Memory B cell (primary cell): ENCODE data around the gene TMEM272.

Experiments used
- ATAC-seq: fragments of 150-1000 bp; cut with Tn5 transposase; 2 replicates; pipeline ENCODE4 v1.10.0; 2021; ENCODE audit warnings: low read depth, mild to moderate bottlenecking, moderate library complexity
- DNase-seq, 2 donors: peaks; one replicate each; pipeline ENCODE4 v3.0.0; 2022; ENCODE audit warnings: low spot score in 2 of 2
- H3K27ac Mint-ChIP-seq: one replicate; pipeline ENCODE4 v1.8.0; 2022; ENCODE audit warnings: mild to moderate bottlenecking, moderate library complexity, mixed read lengths
- H3K27me3 Mint-ChIP-seq: one replicate; pipeline ENCODE4 v1.8.0; 2022; ENCODE audit warnings: mixed read lengths
- H3K36me3 Mint-ChIP-seq: one replicate; pipeline ENCODE4 v1.8.0; 2022; ENCODE audit warnings: mild to moderate bottlenecking, mixed read lengths
- H3K4me1 Mint-ChIP-seq: one replicate; pipeline ENCODE4 v1.8.0; 2022; ENCODE audit warnings: mixed read lengths
- H3K4me3 Mint-ChIP-seq: one replicate; pipeline ENCODE4 v1.8.0; 2022; ENCODE audit warnings: mild to moderate bottlenecking, moderate library complexity, mixed read lengths
- H3K9me3 Mint-ChIP-seq: one replicate; pipeline ENCODE4 v1.8.0; 2022; ENCODE audit warnings: mixed read lengths

Gene TMEM272

GRCh38 chr13:51844862-51845573 lies at the start of gene TMEM272:
TSS of gene TMEM272 (minus strand) at chr13:51845177. CDS start at chr13:51838530, 6,647 bp downstream.
- no peak within 1 kb of the TSS for H3K27ac Mint-ChIP-seq
- H3K27me3 Mint-ChIP-seq, result peaks cover 8% of the 10 kb centered on the region
- no peak within 1 kb of the TSS for H3K4me3 Mint-ChIP-seq
- DNase-seq (peak; percentile 46 to 50), ATAC-seq (peak; percentile 54)
- H3K4me1 Mint-ChIP-seq, result peaks cover 2% of the 10 kb centered on the region
- no peaks in the 10 kb centered on the region for H3K9me3 Mint-ChIP-seq
- H3K36me3 Mint-ChIP-seq, result no peaks in the 10 kb centered on the region

- Mint-ChIP-seq H3K27me3 (peaks cover 7% of the 10 kb centered on the region), H3K36me3 (peaks cover under 1% of the 10 kb centered on the region), H3K4me1 (no peaks in the 10 kb centered on the region), H3K4me3 (no peak overlapping the region), H3K27ac (no peak overlapping the region), H3K9me3 (no peaks in the 10 kb centered on the region)
- ATAC-seq, result no peak
- DNase-seq, result no peak
Measured at GRCh38 chr13:51894239-51894638, 49.3 kb upstream of the TMEM272 start.

GRCh38 chr13:51892657-51893056 lies 47.7 kb upstream of the TMEM272 start:
- Mint-ChIP-seq H3K27ac (no peak overlapping the region), H3K27me3 (peaks cover 9% of the 10 kb centered on the region), H3K4me1 (no peaks in the 10 kb centered on the region), H3K4me3 (no peak overlapping the region), H3K9me3 (no peaks in the 10 kb centered on the region), H3K36me3 (peaks cover 2% of the 10 kb centered on the region)
- no peak for DNase-seq
- no peak for ATAC-seq

- no peak for ATAC-seq
- Mint-ChIP-seq H3K36me3 (peaks cover 3% of the 10 kb centered on the region), H3K27ac (no peak overlapping the region), H3K9me3 (peaks cover 7% of the 10 kb centered on the region), H3K4me3 (no peak overlapping the region), H3K4me1 (no peaks in the 10 kb centered on the region), H3K27me3 (peaks cover 4% of the 10 kb centered on the region)
- no peak for DNase-seq
Measured at GRCh38 chr13:51887468-51887867, 42.5 kb upstream of the TMEM272 start.

GRCh38 chr13:51885651-51886050 lies 40.7 kb upstream of the TMEM272 start:
- peaks cover 2% of the 10 kb centered on the region for H3K27me3 Mint-ChIP-seq
- no peaks in the 10 kb centered on the region for H3K4me1 Mint-ChIP-seq
- peaks cover 5% of the 10 kb centered on the region for H3K36me3 Mint-ChIP-seq
- no peak for ATAC-seq
- H3K9me3 Mint-ChIP-seq, result peaks cover 12% of the 10 kb centered on the region
- no peak overlapping the region for H3K27ac Mint-ChIP-seq
- DNase-seq, result no peak
- no peak overlapping the region for H3K4me3 Mint-ChIP-seq

GRCh38 chr13:51883226-51883600 lies 38.2 kb upstream of the TMEM272 start:
- peaks cover under 1% of the 10 kb centered on the region for H3K27me3 Mint-ChIP-seq
- no peak for DNase-seq
- no peak overlapping the region for H3K4me3 Mint-ChIP-seq
- H3K4me1 Mint-ChIP-seq, result no peaks in the 10 kb centered on the region
- H3K27ac Mint-ChIP-seq, result no peak overlapping the region
- peaks cover 3% of the 10 kb centered on the region for H3K36me3 Mint-ChIP-seq
- H3K9me3 Mint-ChIP-seq, result peaks cover 12% of the 10 kb centered on the region
- ATAC-seq, result no peak

GRCh38 chr13:51882570-51883225 lies 37.7 kb upstream of the TMEM272 start:
- peaks cover 3% of the 10 kb centered on the region for H3K36me3 Mint-ChIP-seq
- ATAC-seq (no peak), DNase-seq (no peak)
- no peaks in the 10 kb centered on the region for H3K27me3 Mint-ChIP-seq
- H3K4me3 Mint-ChIP-seq, result no peak overlapping the region
- no peak overlapping the region for H3K27ac Mint-ChIP-seq
- no peaks in the 10 kb centered on the region for H3K4me1 Mint-ChIP-seq
- peaks cover 12% of the 10 kb centered on the region for H3K9me3 Mint-ChIP-seq

- no peaks in the 10 kb centered on the region for H3K27me3 Mint-ChIP-seq
- no peaks in the 10 kb centered on the region for H3K4me1 Mint-ChIP-seq
- peaks cover 12% of the 10 kb centered on the region for H3K9me3 Mint-ChIP-seq
- DNase-seq, result no peak
- peaks cover 3% of the 10 kb centered on the region for H3K36me3 Mint-ChIP-seq
- ATAC-seq, result no peak
- H3K4me3 Mint-ChIP-seq, result no peak overlapping the region
- no peak overlapping the region for H3K27ac Mint-ChIP-seq
Measured at GRCh38 chr13:51881296-51881695, 36.3 kb upstream of the TMEM272 start.

- no peaks in the 10 kb centered on the region for H3K4me1 Mint-ChIP-seq
- peak overlapping the region; percentile 40 for H3K27ac Mint-ChIP-seq
- no peaks in the 10 kb centered on the region for H3K27me3 Mint-ChIP-seq
- no peak overlapping the region for H3K4me3 Mint-ChIP-seq
- peaks cover 10% of the 10 kb centered on the region for H3K9me3 Mint-ChIP-seq
- DNase-seq (no peak), ATAC-seq (no peak)
- peaks cover 3% of the 10 kb centered on the region for H3K36me3 Mint-ChIP-seq
Measured at GRCh38 chr13:51879133-51879532, 34.2 kb upstream of the TMEM272 start.

GRCh38 chr13:51874651-51875050 lies 29.7 kb upstream of the TMEM272 start:
- ATAC-seq (no peak), DNase-seq (no peak)
- H3K36me3 Mint-ChIP-seq, result no peaks in the 10 kb centered on the region
- no peak overlapping the region for H3K4me3 Mint-ChIP-seq
- no peaks in the 10 kb centered on the region for H3K4me1 Mint-ChIP-seq
- no peaks in the 10 kb centered on the region for H3K9me3 Mint-ChIP-seq
- peaks cover 2% of the 10 kb centered on the region for H3K27me3 Mint-ChIP-seq
- no peak overlapping the region for H3K27ac Mint-ChIP-seq

- Mint-ChIP-seq H3K27me3 (peaks cover 5% of the 10 kb centered on the region), H3K36me3 (no peaks in the 10 kb centered on the region), H3K9me3 (no peaks in the 10 kb centered on the region), H3K4me3 (no peak overlapping the region), H3K27ac (no peak overlapping the region), H3K4me1 (no peaks in the 10 kb centered on the region)
- no peak for ATAC-seq
- DNase-seq, result no peak
Measured at GRCh38 chr13:51873837-51874236, 28.9 kb upstream of the TMEM272 start.

GRCh38 chr13:51873117-51873798 lies 28.3 kb upstream of the TMEM272 start:
- no peaks in the 10 kb centered on the region for H3K4me1 Mint-ChIP-seq
- H3K4me3 Mint-ChIP-seq, result no peak overlapping the region
- peaks cover 5% of the 10 kb centered on the region for H3K27me3 Mint-ChIP-seq
- no peaks in the 10 kb centered on the region for H3K9me3 Mint-ChIP-seq
- DNase-seq, result no peak
- H3K27ac Mint-ChIP-seq, result no peak overlapping the region
- no peaks in the 10 kb centered on the region for H3K36me3 Mint-ChIP-seq
- no peak for ATAC-seq

GRCh38 chr13:51870616-51871015 lies 25.6 kb upstream of the TMEM272 start:
- DNase-seq (no peak), ATAC-seq (no peak)
- Mint-ChIP-seq H3K36me3 (no peaks in the 10 kb centered on the region), H3K27me3 (peaks cover 10% of the 10 kb centered on the region), H3K27ac (no peak overlapping the region), H3K4me3 (no peak overlapping the region), H3K4me1 (no peaks in the 10 kb centered on the region), H3K9me3 (no peaks in the 10 kb centered on the region)

- Mint-ChIP-seq H3K36me3 (no peaks in the 10 kb centered on the region), H3K9me3 (no peaks in the 10 kb centered on the region), H3K27ac (no peak overlapping the region), H3K4me3 (no peak overlapping the region), H3K4me1 (no peaks in the 10 kb centered on the region), H3K27me3 (peaks cover 10% of the 10 kb centered on the region)
- ATAC-seq (no peak), DNase-seq (no peak)
Measured at GRCh38 chr13:51869916-51870315, 24.9 kb upstream of the TMEM272 start.
